Stimulated activated CD4-positive, alpha-beta T cell treated with anti-CD3 and anti-CD28 coated beads, Interleukin-15, amount 100 ng/mL, for 1 hour (primary cell): Measurements from ENCODE around the gene PTPRM.

Source experiments
- DNase-seq, 2 donors: peaks; one replicate each; pipeline ENCODE4 v3.0.0-alpha.2; 2020; ENCODE audit warnings: low read depth in 1 of 2, low spot score in 1 of 2

Gene PTPRM

GRCh38 chr18:8212896-8213780, 646.0 kb downstream of the PTPRM start:
- DNase-seq, result no peak

GRCh38 chr18:8215741-8216140, 648.6 kb downstream of the PTPRM start:
- DNase-seq, result no peak

- DNase-seq, result no peak
Measured at GRCh38 chr18:8217051-8217564, 650.0 kb downstream of the PTPRM start.

GRCh38 chr18:8218197-8218596, 651.1 kb downstream of the PTPRM start:
- DNase-seq, result no peak

- no peak for DNase-seq
Measured at GRCh38 chr18:8221452-8221851, 654.3 kb downstream of the PTPRM start.

- DNase-seq, result no peak
Measured at GRCh38 chr18:8224576-8224975, 657.5 kb downstream of the PTPRM start.

GRCh38 chr18:8229040-8229439, 661.9 kb downstream of the PTPRM start:
- no peak for DNase-seq

- no peak for DNase-seq
Measured at GRCh38 chr18:8229787-8230186, 662.7 kb downstream of the PTPRM start.

- DNase-seq, result no peak
Measured at GRCh38 chr18:8231316-8231715, 664.2 kb downstream of the PTPRM start.

GRCh38 chr18:8232791-8233190, 665.7 kb downstream of the PTPRM start:
- no peak for DNase-seq

GRCh38 chr18:8235894-8236293, 668.8 kb downstream of the PTPRM start:
- no peak for DNase-seq

- no peak for DNase-seq
Measured at GRCh38 chr18:8238507-8238906, 671.4 kb downstream of the PTPRM start.

GRCh38 chr18:8241731-8242130, 674.6 kb downstream of the PTPRM start:
- no peak for DNase-seq

GRCh38 chr18:8242151-8242696, 675.1 kb downstream of the PTPRM start:
- no peak for DNase-seq

- DNase-seq, result no peak
Measured at GRCh38 chr18:8247700-8248099, 680.6 kb downstream of the PTPRM start.

- no peak for DNase-seq
Measured at GRCh38 chr18:8248576-8248975, 681.5 kb downstream of the PTPRM start.

- no peak for DNase-seq
Measured at GRCh38 chr18:8249811-8250210, 682.7 kb downstream of the PTPRM start.

- no peak for DNase-seq
Measured at GRCh38 chr18:8252371-8252770, 685.3 kb downstream of the PTPRM start.

- DNase-seq, result no peak
Measured at GRCh38 chr18:8253944-8254343, 686.8 kb downstream of the PTPRM start.

- DNase-seq, result no peak
Measured at GRCh38 chr18:8254654-8255053, 687.5 kb downstream of the PTPRM start.

GRCh38 chr18:8257851-8258434, 690.8 kb downstream of the PTPRM start:
- DNase-seq, result no peak

- no peak for DNase-seq
Measured at GRCh38 chr18:8260319-8260718, 693.2 kb downstream of the PTPRM start.
